HG03432 (cell line): ENCODE results near the gene GULP1.
"Not testable (repeated sequence)": the region's sequence is repeated elsewhere in the genome, so short reads cannot be mapped to it uniquely, and the experiment has no call there.

ENCODE experiments used
- ATAC-seq: cut with Tn5 transposase; IDR thresholded peaks from one replicate; pipeline ENCODE4 v1.9.1; 2021; ENCODE audit warnings: mild to moderate bottlenecking, moderate library complexity; ENCODE audit not compliant: unreplicated experiment

Gene GULP1

GRCh38 chr2:188522517-188522916 is 230.8 kb downstream of the GULP1 start:
- ATAC-seq, result no peak

GRCh38 chr2:188523919-188524318 is 232.2 kb downstream of the GULP1 start:
- no peak for ATAC-seq

- peak; percentile 84 for ATAC-seq
Measured at GRCh38 chr2:188524519-188525113, 232.9 kb downstream of the GULP1 start.

GRCh38 chr2:188526701-188527100 is 235.0 kb downstream of the GULP1 start:
- no peak for ATAC-seq

GRCh38 chr2:188527141-188527540 is 235.5 kb downstream of the GULP1 start:
- no peak for ATAC-seq

GRCh38 chr2:188527581-188527993 is 235.9 kb downstream of the GULP1 start:
- no peak for ATAC-seq

GRCh38 chr2:188529710-188530109 is 238.0 kb downstream of the GULP1 start:
- no peak for ATAC-seq

- ATAC-seq, result no peak
Measured at GRCh38 chr2:188534875-188535274, 243.2 kb downstream of the GULP1 start.

GRCh38 chr2:188551671-188552070 is 260.0 kb downstream of the GULP1 start:
- no peak for ATAC-seq

GRCh38 chr2:188557081-188557480 is 265.4 kb downstream of the GULP1 start:
- ATAC-seq, result no peak

- ATAC-seq, result not testable (repeated sequence)
Measured at GRCh38 chr2:188559455-188559854, 267.8 kb downstream of the GULP1 start.

GRCh38 chr2:188561473-188561979 is 269.9 kb downstream of the GULP1 start:
- no peak for ATAC-seq

GRCh38 chr2:188569431-188570165 is 277.9 kb downstream of the GULP1 start:
- no peak for ATAC-seq

- ATAC-seq, result no peak
Measured at GRCh38 chr2:188570370-188570769, 278.7 kb downstream of the GULP1 start.

GRCh38 chr2:188571543-188572303 is 280.0 kb downstream of the GULP1 start:
- no peak for ATAC-seq

GRCh38 chr2:188572592-188572991 is 280.9 kb downstream of the GULP1 start:
- no peak for ATAC-seq

GRCh38 chr2:188573453-188573852 is 281.8 kb downstream of the GULP1 start:
- ATAC-seq, result no peak

GRCh38 chr2:188576006-188576405 is 284.3 kb downstream of the GULP1 start:
- ATAC-seq, result no peak

- ATAC-seq, result no peak
Measured at GRCh38 chr2:188576651-188577050, 285.0 kb downstream of the GULP1 start.

- no peak for ATAC-seq
Measured at GRCh38 chr2:188577231-188577630, 285.6 kb downstream of the GULP1 start.

- ATAC-seq, result no peak
Measured at GRCh38 chr2:188580738-188581137, 289.1 kb downstream of the GULP1 start.

GRCh38 chr2:188582211-188582610 is 290.5 kb downstream of the GULP1 start:
- no peak for ATAC-seq
